T-cell (primary cell): ENCODE data around the gene CHD2. TPM values are rescaled to one million over a fixed set of nuclear protein-coding genes. Genes with fewer than 3 reads are reported as not detected.

Experiments
- ATAC-seq, 4 experiments: fragments of 200-7000 bp in 3 of 4; fragments of 150-1000 bp in 1 of 4; cut with Tn5 transposase; replicated peaks in 1 of 4; 1 replicate in 3 of 4; 2 replicates in 1 of 4; pipeline ENCODE4 v1.10.0; 2021; ENCODE audit warnings: moderate library complexity in 3 of 4, mild to moderate bottlenecking in 2 of 4, moderate number of reproducible peaks in 1 of 4
- CTCF ChIA-PET, 2 donors: fragments of 300-600 bp; sonication (Branson Sonifier 250); formaldehyde crosslinking; loops; one replicate each; lab custom pipeline; 2022; ENCODE audit warnings: antibody characterized with exemption in 2 of 2; lab: Charles Lee
- POLR2A ChIA-PET, 2 donors: fragments of 300-600 bp; sonication (Branson Sonifier 250); formaldehyde crosslinking; loops; one replicate each; lab custom pipeline; 2022; ENCODE audit warnings: antibody characterized with exemption in 2 of 2; lab: Charles Lee
- DNase-seq, 35 experiments: peaks; one replicate each; pipeline versions ENCODE4 v3.0.0 to v3.0.0-alpha.2; 2013 to 2023
- H3K27ac ChIP-seq: one replicate; pipeline ENCODE4 v1.5.1; 2013; ENCODE audit warnings: low read length
- H3K27me3 ChIP-seq, 2 experiments: replicated peaks in 1 of 2; 1 replicate in 1 of 2; 2 replicates in 1 of 2; pipeline versions ENCODE4 v1.6.1 to v1.7.0; 2013; ENCODE audit warnings: low read length in 1 of 2, mixed read lengths in 1 of 2; ENCODE audit not compliant: control insufficient read depth in 2 of 2, insufficient read depth in 2 of 2; ENCODE audit errors: extremely low read depth in 1 of 2
- H3K36me3 ChIP-seq, 2 donors: 1 replicate in 1 of 2; 2 replicates in 1 of 2; pipeline versions ENCODE4 v1.6.1 to v1.7.0; 2013; ENCODE audit warnings: low read length in 1 of 2; ENCODE audit not compliant: control insufficient read depth in 2 of 2, insufficient read depth in 1 of 2; ENCODE audit errors: extremely low read depth in 1 of 2
- H3K4me1 ChIP-seq, 2 experiments: 1 replicate in 1 of 2; 2 replicates in 1 of 2; pipeline versions ENCODE4 v1.6.1 to v1.7.0; 2013; ENCODE audit warnings: low read length in 2 of 2, mixed read lengths in 1 of 2; ENCODE audit not compliant: insufficient read depth in 2 of 2, control insufficient read depth in 1 of 2; ENCODE audit errors: extremely low read depth in 1 of 2
- H3K4me3 ChIP-seq, 2 donors: 1 replicate in 1 of 2; 2 replicates in 1 of 2; pipeline versions ENCODE4 v1.5.1 to v1.7.0; 2013; ENCODE audit warnings: mild to moderate bottlenecking in 2 of 2, low read length in 1 of 2, moderate library complexity in 1 of 2; ENCODE audit not compliant: control insufficient read depth in 1 of 2; ENCODE audit errors: extremely low read depth in 1 of 2
- H3K9me3 ChIP-seq: 2 replicates; pipeline ENCODE4 v1.7.0; 2013
- H3K27ac Mint-ChIP-seq, 2 donors: one replicate each; pipeline ENCODE4 v1.8.0; 2020 to 2021; ENCODE audit warnings: mild to moderate bottlenecking in 2 of 2, mixed read lengths in 2 of 2
- H3K27me3 Mint-ChIP-seq, 2 donors: one replicate each; pipeline ENCODE4 v1.8.0; 2021 to 2022; ENCODE audit warnings: mixed read lengths in 2 of 2
- H3K36me3 Mint-ChIP-seq: one replicate; pipeline ENCODE4 v1.8.0; 2021; ENCODE audit warnings: mixed read lengths
- H3K4me1 Mint-ChIP-seq, 3 donors: one replicate each; pipeline ENCODE4 v1.8.0; 2020 to 2022; ENCODE audit warnings: mixed read lengths in 3 of 3, mild to moderate bottlenecking in 1 of 3
- H3K4me3 Mint-ChIP-seq, 3 donors: one replicate each; pipeline ENCODE4 v1.8.0; 2020 to 2022; ENCODE audit warnings: mild to moderate bottlenecking in 3 of 3, mixed read lengths in 3 of 3, moderate library complexity in 3 of 3
- H3K9me3 Mint-ChIP-seq, 3 donors: one replicate each; pipeline ENCODE4 v1.8.0; 2020 to 2022; ENCODE audit warnings: mixed read lengths in 3 of 3
- WGBS: methylation state at CpG from one replicate; pipeline ENCODE4 v1.1.5; 2013; ENCODE audit warnings: missing lambda C conversion rate; ENCODE audit not compliant: insufficient coverage; 5-methylcytosine and 5-hydroxymethylcytosine counted together
- total RNA-seq, 35 experiments: library from RNA in 6 of 35; stranded (reverse) in 6 of 35; fragments of 120-200 nt in 1 of 35; gene quantifications; one replicate each; pipeline versions ENCODE4 v1.2.1 to v1.2.4 and lab custom pipeline; 2013 to 2026

Gene CHD2
- total RNA-seq, 5 donors from 2014 or later (not counting 1 experiment from before 2014, with no cell fraction given) = 231 to 506 (median 266) TPM

- H3K27ac ChIP-seq = no peak overlapping the region
- H3K4me1 ChIP-seq = peaks cover 0 to 28% of the 10 kb centered on the region in 2 experiments
- H3K36me3 ChIP-seq = no peaks in the 10 kb centered on the region
- CTCF ChIA-PET = interaction anchor here in 1 of 2 donors (1.8 kb wide), 1 partner anchor 1085 kb away, joined by 9 read pairs; no protein-coding TSS in a partner anchor
- H3K4me1 Mint-ChIP-seq = peaks cover 17 to 23% (median 19%) of the 10 kb centered on the region in 3 donors
- peaks cover 0 to 23% of the 10 kb centered on the region in 2 experiments for H3K27me3 ChIP-seq
- H3K9me3 ChIP-seq = no peaks in the 10 kb centered on the region
- H3K27me3 Mint-ChIP-seq = peaks cover 1 to 2% of the 10 kb centered on the region in 2 donors
- no peak overlapping the region for H3K4me3 Mint-ChIP-seq
- DNase-seq = no peak
- no peak overlapping the region for H3K4me3 ChIP-seq
- no peak for ATAC-seq
- H3K36me3 Mint-ChIP-seq = no peaks in the 10 kb centered on the region
- no peaks in the 10 kb centered on the region for H3K9me3 Mint-ChIP-seq
- POLR2A ChIA-PET = no interaction called here
- WGBS = 65% methylated on average over 2 of the region's 7 CpGs
- no peak overlapping the region for H3K27ac Mint-ChIP-seq
These were observed 134.4 kb downstream of the CHD2 start for GRCh38 chr15:93034512-93034911.

GRCh38 chr15:93035092-93035915 lies 135.2 kb downstream of the CHD2 start:
- ChIA-PET CTCF (interaction anchor here (0.5 to 1.8 kb wide), 4 partner anchors 15 to 1288 kb away, joined by 3 to 9 read pairs (median 3); no protein-coding TSS in a partner anchor), POLR2A (interaction anchor here in 1 of 2 donors (0.5 kb wide), 1 partner anchor 1284 kb away, joined by 6 read pairs; no protein-coding TSS in a partner anchor)
- Mint-ChIP-seq H3K36me3 (no peaks in the 10 kb centered on the region), H3K27me3 (peaks cover 2 to 5% of the 10 kb centered on the region in 2 donors), H3K9me3 (no peaks in the 10 kb centered on the region), H3K27ac (no peak overlapping the region), H3K4me3 (no peak overlapping the region), H3K4me1 (peaks cover 10 to 15% (median 13%) of the 10 kb centered on the region in 3 donors)
- H3K9me3 ChIP-seq = no peaks in the 10 kb centered on the region
- no peak overlapping the region for H3K4me3 ChIP-seq
- peak in 1 of 4 experiments; percentile 14 for ATAC-seq
- H3K4me1 ChIP-seq = peaks cover 0 to 21% of the 10 kb centered on the region in 2 experiments
- peak in 1 of 35 experiments; percentile 3 for DNase-seq
- H3K27ac ChIP-seq = no peak overlapping the region
- no peaks in the 10 kb centered on the region for H3K36me3 ChIP-seq
- H3K27me3 ChIP-seq = peaks cover 0 to 26% of the 10 kb centered on the region in 2 experiments
- 81% methylated on average over 16 of the region's 18 CpGs for WGBS

GRCh38 chr15:93035953-93036810 lies 136.1 kb downstream of the CHD2 start:
- Mint-ChIP-seq H3K27me3 (peaks cover 4 to 5% of the 10 kb centered on the region in 2 donors), H3K27ac (peak overlapping the region in 1 of 2 donors; percentile 81), H3K4me3 (peak overlapping the region in 2 of 3 donors; percentile 43 to 72), H3K9me3 (no peaks in the 10 kb centered on the region), H3K4me1 (peaks cover 6 to 9% (median 8%) of the 10 kb centered on the region in 3 donors), H3K36me3 (no peaks in the 10 kb centered on the region)
- H3K27me3 ChIP-seq = peaks cover 0 to 23% of the 10 kb centered on the region in 2 experiments
- no peaks in the 10 kb centered on the region for H3K9me3 ChIP-seq
- DNase-seq (peak in 25 of 35 experiments; percentile 11 to 69 (median 34)), ATAC-seq (peak; percentile 69 to 76 (median 71))
- H3K4me1 ChIP-seq = peaks cover 0 to 12% of the 10 kb centered on the region in 2 experiments
- 82% methylated on average over 17 of the region's 32 CpGs for WGBS
- ChIA-PET CTCF (interaction anchor here in 1 of 2 donors (0.8 to 1.8 kb wide), 3 partner anchors 14 to 1287 kb away, joined by 3 to 9 read pairs (median 3); no protein-coding TSS in a partner anchor), POLR2A (interaction anchor here in 1 of 2 donors (0.5 kb wide), 1 partner anchor 1284 kb away, joined by 6 read pairs; no protein-coding TSS in a partner anchor)
- H3K4me3 ChIP-seq = no peak overlapping the region
- H3K36me3 ChIP-seq = no peaks in the 10 kb centered on the region
- H3K27ac ChIP-seq = no peak overlapping the region

GRCh38 chr15:93036951-93037819 lies 137.1 kb downstream of the CHD2 start:
- WGBS = 84% methylated on average over 25 of the region's 29 CpGs

GRCh38 chr15:93037820-93038705 lies 137.9 kb downstream of the CHD2 start:
- Histone ChIP-seq H3K9me3 (no peaks in the 10 kb centered on the region), H3K4me1 (peaks cover 0 to 11% of the 10 kb centered on the region in 2 experiments), H3K27ac (no peak overlapping the region), H3K4me3 (no peak overlapping the region), H3K27me3 (peaks cover 0 to 25% of the 10 kb centered on the region in 2 experiments), H3K36me3 (no peaks in the 10 kb centered on the region)
- DNase-seq (no peak), ATAC-seq (no peak)
- Mint-ChIP-seq H3K27me3 (peaks cover 4 to 5% of the 10 kb centered on the region in 2 donors), H3K4me1 (peaks cover 5 to 8% (median 6%) of the 10 kb centered on the region in 3 donors), H3K9me3 (no peaks in the 10 kb centered on the region), H3K4me3 (no peak overlapping the region), H3K27ac (no peak overlapping the region), H3K36me3 (no peaks in the 10 kb centered on the region)
- ChIA-PET POLR2A (no interaction called here), CTCF (interaction anchor here in 1 of 2 donors (0.7 to 1.1 kb wide), 2 partner anchors 1081 to 1082 kb away, joined by 3 to 4 read pairs; no protein-coding TSS in a partner anchor)
- WGBS = 92% methylated on average over 11 of the region's 20 CpGs

More at GRCh38 chr15:93036951-93037819, 137.1 kb downstream of the CHD2 start:
- Histone ChIP-seq H3K4me1 (peaks cover 0 to 11% of the 10 kb centered on the region in 2 experiments), H3K9me3 (no peaks in the 10 kb centered on the region), H3K36me3 (no peaks in the 10 kb centered on the region), H3K27ac (no peak overlapping the region), H3K27me3 (peaks cover 0 to 25% of the 10 kb centered on the region in 2 experiments), H3K4me3 (no peak overlapping the region)
- Mint-ChIP-seq H3K4me1 (peaks cover 5 to 8% (median 6%) of the 10 kb centered on the region in 3 donors), H3K4me3 (no peak overlapping the region), H3K36me3 (no peaks in the 10 kb centered on the region), H3K27ac (no peak overlapping the region), H3K9me3 (no peaks in the 10 kb centered on the region), H3K27me3 (peaks cover 4 to 5% of the 10 kb centered on the region in 2 donors)
- ChIA-PET POLR2A (no interaction called here), CTCF (interaction anchor here in 1 of 2 donors (0.7 to 1.1 kb wide), 2 partner anchors 1082 to 1083 kb away, joined by 3 to 4 read pairs; no protein-coding TSS in a partner anchor)
- ATAC-seq (no peak), DNase-seq (peak in 1 of 35 experiments; percentile 2)
